Mesangial cell (primary cell): ENCODE data around the gene TUBA4B. TPM values are rescaled to one million over a fixed set of nuclear protein-coding genes. Genes with fewer than 3 reads are reported as not detected.

Experiments used
- total RNA-seq: library from RNA; depleted of rRNA; stranded (reverse); fragments of >200 nt; gene quantifications from 2 replicates; pipeline ENCODE4 v1.2.3, GENCODE V29; 2015

The TUBA4B gene
- total RNA-seq, result not detected in 2 replicates

GRCh38 chr2:219252900-219253752, at the start of gene TUBA4B:
Gene TUBA4B (plus strand): TSS chr2:219253243. CDS start chr2:219253408, 165 bp downstream.

DNA sequence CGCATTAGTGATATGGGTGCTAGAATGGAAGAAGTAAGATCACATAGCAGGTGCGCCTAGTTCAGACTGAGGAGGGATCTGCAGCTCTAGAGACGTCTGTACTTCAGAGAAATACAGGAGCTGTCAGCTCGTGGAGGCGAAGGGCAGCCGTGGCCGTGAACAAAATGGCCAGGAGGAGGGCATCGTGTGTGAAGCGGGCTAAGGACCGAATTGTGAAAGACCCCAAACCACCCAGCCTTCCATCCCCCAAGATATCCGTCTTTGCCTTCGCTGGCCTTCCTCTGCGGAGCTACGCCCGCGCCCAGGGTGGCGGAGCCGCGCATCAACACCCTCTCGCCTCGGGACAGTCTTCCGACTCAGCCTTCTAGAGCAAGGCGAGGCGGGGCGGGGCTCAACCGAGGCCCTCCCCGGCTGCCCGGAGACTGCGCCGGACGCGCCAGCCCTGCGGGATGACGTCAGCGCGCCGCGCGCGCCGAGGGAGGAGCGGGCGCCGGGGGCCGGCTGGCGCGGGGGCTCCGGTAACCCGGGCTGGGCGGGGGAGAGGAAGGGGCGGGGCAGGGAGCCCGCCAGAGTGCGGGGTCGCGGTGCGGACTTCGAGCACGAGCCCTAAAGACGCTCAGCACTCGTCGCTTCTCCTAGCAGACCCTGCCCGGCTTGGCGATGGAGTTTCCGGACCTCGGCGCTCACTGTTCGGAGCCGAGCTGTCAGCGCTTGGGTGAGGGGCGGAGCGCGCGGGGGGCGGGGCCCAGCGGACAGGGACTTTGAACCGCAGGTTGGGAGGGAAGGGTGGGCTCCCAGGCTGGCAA, 46.5 kb upstream of the TUBA4B start, which contains the start of gene ZFAND2B:
Gene ZFAND2B (plus strand): TSS at position 455 of the 806 bp plus-strand sequence. CDS start 206 bp downstream, at position 661.

GRCh38 chr2:219218732-219219701, 34.0 kb upstream of the TUBA4B start, which contains the start of gene ABCB6:
Gene ABCB6 (minus strand): TSS chr2:219218958. CDS start chr2:219218673, 285 bp downstream.

GRCh38 chr2:219229305-219230058, 23.6 kb upstream of the TUBA4B start, which contains the start of the genes ANKZF1 and ATG9A:
Gene ANKZF1 (plus strand): TSS chr2:219229806. CDS start chr2:219230258, 452 bp downstream.
Gene ATG9A (minus strand): TSS chr2:219229636. CDS start chr2:219228024, 1,612 bp downstream.

GRCh38 chr2:219245148-219245898, 7.7 kb upstream of the TUBA4B start, which contains the start of the genes GLB1L and STK16:
Gene GLB1L (minus strand): TSS chr2:219245444. CDS start chr2:219243573, 1,871 bp downstream.
Gene STK16 (plus strand): TSS chr2:219245479. CDS start chr2:219246000, 521 bp downstream.

DNA sequence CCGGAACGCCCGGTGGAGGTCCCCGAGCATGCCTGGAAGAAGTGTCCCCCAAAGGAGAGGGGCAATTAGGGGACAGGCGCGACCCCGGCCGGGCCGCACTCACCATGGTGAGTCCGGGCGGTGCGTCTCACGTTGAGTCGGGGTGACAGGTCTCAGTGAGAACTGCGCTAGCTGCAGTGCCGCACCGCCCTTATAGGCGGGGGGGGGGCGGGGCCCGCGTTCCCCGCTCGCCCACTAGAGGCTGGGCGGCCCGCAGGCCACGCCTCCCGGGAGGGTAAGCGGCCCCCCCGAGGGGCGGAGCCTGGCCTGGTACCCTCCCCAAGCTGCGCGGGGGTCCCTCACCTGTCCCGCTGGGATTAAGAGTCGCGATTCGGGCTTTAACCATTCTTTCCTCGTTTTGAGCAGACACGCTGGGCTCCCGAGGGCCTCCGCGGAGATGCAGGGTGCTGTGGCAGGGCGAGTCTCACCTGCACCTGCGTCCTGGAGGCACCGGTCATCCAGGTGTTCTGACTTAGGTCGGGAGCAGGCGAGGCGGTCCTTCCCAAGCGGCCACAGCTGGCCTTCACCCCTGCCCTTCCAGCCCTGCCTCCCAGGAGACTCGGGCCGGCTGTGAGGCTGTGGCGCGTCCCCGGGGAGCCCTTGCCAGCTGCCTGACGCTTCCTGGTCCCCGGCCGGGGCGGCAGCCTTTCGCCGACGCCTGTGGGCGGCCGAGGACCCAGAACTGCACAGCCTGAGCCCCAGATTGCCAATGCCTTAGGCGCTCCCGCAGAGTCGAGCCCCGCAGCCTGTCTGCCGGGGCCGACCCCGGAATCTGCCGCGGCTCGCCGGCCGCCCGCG, 928 bp downstream of the TUBA4B start, which contains the start of gene TUBA4A:
Gene TUBA4A (minus strand): TSS at position 166 of the 837 bp plus-strand sequence. CDS start 60 bp downstream, at position 106.

DNA sequence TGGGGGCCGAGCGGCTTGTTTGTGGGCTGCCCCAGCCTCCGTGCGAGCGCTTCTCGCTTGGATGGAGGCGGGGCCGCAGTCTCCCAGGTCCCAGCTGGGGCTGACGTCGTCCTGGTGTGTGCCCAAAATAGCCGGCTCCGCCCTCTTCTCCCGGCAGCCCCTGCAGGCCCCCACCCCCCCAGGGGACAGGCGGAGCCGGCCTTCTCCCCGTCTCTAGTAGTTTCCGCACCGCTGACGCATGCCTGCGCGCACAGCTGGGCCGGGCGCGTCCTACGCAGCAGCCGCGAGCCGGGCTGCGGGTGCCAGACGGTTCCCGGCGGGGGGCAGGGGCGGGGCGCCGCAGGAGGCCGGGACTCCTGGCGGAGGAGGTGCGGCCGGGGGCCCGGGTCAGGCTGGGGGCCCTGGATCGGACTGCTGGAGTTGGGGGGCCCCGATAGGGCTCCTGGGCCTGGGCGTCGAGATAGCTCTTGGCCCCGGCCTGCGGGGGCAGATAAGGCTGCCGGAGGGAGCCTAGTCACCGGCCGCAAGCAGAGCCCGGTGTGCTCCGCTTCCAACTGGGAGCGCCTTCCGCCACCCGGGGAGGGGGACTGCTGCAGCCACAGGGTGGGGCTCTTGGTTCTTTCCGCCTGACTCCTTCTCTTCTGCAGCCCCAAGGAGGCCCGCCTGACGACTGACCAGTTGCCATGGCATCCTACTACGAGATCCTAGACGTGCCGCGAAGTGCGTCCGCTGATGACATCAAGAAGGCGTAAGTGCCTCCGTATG, 26.3 kb downstream of the TUBA4B start, which contains the start of gene DNAJB2:
Gene DNAJB2 (plus strand): TSS at position 216 of the 765 bp plus-strand sequence. CDS start 468 bp downstream, at position 684.

GRCh38 chr2:219309278-219309677, 56.2 kb downstream of the TUBA4B start, which contains the start of gene PTPRN:
Gene PTPRN (minus strand): TSS chr2:219309401. CDS start chr2:219309332, 69 bp downstream.

Other genes with a start within 250 kb of the TUBA4B start
- 0.13 TPM in 1 of 2 replicates, not detected in the other for gene CFAP65, start 211.7 kb upstream of the TUBA4B start, total RNA-seq
- not detected in 2 replicates for gene IHH, start 192.3 kb upstream of the TUBA4B start, total RNA-seq
- 12.9 and 20.2 TPM in 2 replicates for gene NHEJ1, start 92.4 kb upstream of the TUBA4B start, total RNA-seq
- gene SLC23A3, start 83.2 kb upstream of the TUBA4B start, total RNA-seq, result under 0.01 and 0.25 TPM in 2 replicates
- 25.1 and 31.6 TPM in 2 replicates for gene CNPPD1, start 76.3 kb upstream of the TUBA4B start, total RNA-seq
- gene RETREG2, start 75.0 kb upstream of the TUBA4B start, total RNA-seq, result 40.6 and 51.7 TPM in 2 replicates
- gene ZFAND2B, start 46.5 kb upstream of the TUBA4B start, total RNA-seq, result 25.3 and 25.9 TPM in 2 replicates
- gene ABCB6, start 34.3 kb upstream of the TUBA4B start, total RNA-seq, result 7.6 and 12.7 TPM in 2 replicates
- 53.1 and 68.1 TPM in 2 replicates for gene ATG9A, start 23.6 kb upstream of the TUBA4B start, total RNA-seq
- 22.0 and 25.9 TPM in 2 replicates for gene ANKZF1, start 23.4 kb upstream of the TUBA4B start, total RNA-seq
- gene GLB1L, start 7.8 kb upstream of the TUBA4B start, total RNA-seq, result 10.3 and 23.1 TPM in 2 replicates
- gene STK16, start 7.8 kb upstream of the TUBA4B start, total RNA-seq, result 19.2 and 22.7 TPM in 2 replicates
- gene TUBA4A, start 675 bp downstream of the TUBA4B start, total RNA-seq, result 36.1 and 129 TPM in 2 replicates
- 24.6 and 57.0 TPM in 2 replicates for gene DNAJB2, start 26.1 kb downstream of the TUBA4B start, total RNA-seq
- gene PTPRN, start 56.2 kb downstream of the TUBA4B start, total RNA-seq, result 0.49 and 0.63 TPM in 2 replicates
- gene RESP18, start 79.5 kb downstream of the TUBA4B start, total RNA-seq, result not detected in 2 replicates
- 36.3 and 73.0 TPM in 2 replicates for gene DNPEP, start 134.7 kb downstream of the TUBA4B start, total RNA-seq
- gene DES, start 165.1 kb downstream of the TUBA4B start, total RNA-seq, result 0.98 and 30.6 TPM in 2 replicates
- gene SPEG, start 181.6 kb downstream of the TUBA4B start, total RNA-seq, result 6.8 and 24.8 TPM in 2 replicates
- gene GMPPA, start 245.6 kb downstream of the TUBA4B start, total RNA-seq, result 37.0 and 59.0 TPM in 2 replicates